DOHH2 (cell line): ENCODE measurements around the gene CHCHD6.

Experiments used
- H3F3A ChIP-seq: fragments of 200-600 bp; sonication (generic), shearing (Covaris generic); 2 replicates; pipeline ENCODE4 v1.6.0; 2016; ENCODE audit warnings: antibody characterized with exemption, mild to moderate bottlenecking; ENCODE audit not compliant: control insufficient read depth, insufficient read depth
- H3K27ac ChIP-seq: fragments of 200-600 bp; sonication (generic); 2 replicates; pipeline ENCODE4 v1.5.1; 2014; ENCODE audit warnings: low read depth, mild to moderate bottlenecking, low read length, moderate library complexity
- H3K27me3 ChIP-seq: fragments of 200-600 bp; sonication (generic); 2 replicates; pipeline ENCODE4 v1.6.1; 2014; ENCODE audit warnings: mild to moderate bottlenecking, low read length, mixed read lengths; ENCODE audit not compliant: control insufficient read depth
- H3K36me3 ChIP-seq: fragments of 200-600 bp; sonication (generic); 2 replicates; pipeline ENCODE4 v1.6.1; 2014; ENCODE audit warnings: mild to moderate bottlenecking, low read length, moderate library complexity, mixed read lengths; ENCODE audit not compliant: control insufficient read depth
- H3K4me1 ChIP-seq: fragments of 200-600 bp; sonication (generic); 2 replicates; pipeline ENCODE4 v1.6.1; 2014; ENCODE audit warnings: mild to moderate bottlenecking, low read length, mixed read lengths; ENCODE audit not compliant: control insufficient read depth
- H3K4me2 ChIP-seq: fragments of 200-600 bp; sonication (generic); 2 replicates; pipeline ENCODE4 v1.6.0; 2014; ENCODE audit warnings: mild to moderate bottlenecking, low read length, moderate library complexity
- H3K4me3 ChIP-seq: fragments of 200-600 bp; sonication (generic); 2 replicates; pipeline ENCODE4 v1.5.1; 2014; ENCODE audit warnings: mild to moderate bottlenecking, low read length, mixed read lengths
- H3K79me2 ChIP-seq: fragments of 200-600 bp; sonication (generic); 2 replicates; pipeline ENCODE4 v1.6.1; 2014; ENCODE audit warnings: mild to moderate bottlenecking, low read length, mixed read lengths; ENCODE audit not compliant: control insufficient read depth
- H3K9me2 ChIP-seq: fragments of 200-600 bp; sonication (generic); replicated peaks from 2 replicates; pipeline ENCODE4 v1.6.1; 2014; ENCODE audit warnings: mild to moderate bottlenecking, low read length, mixed read lengths; ENCODE audit not compliant: control insufficient read depth
- H3K9me3 ChIP-seq: fragments of 200-600 bp; sonication (generic); 2 replicates; pipeline ENCODE4 v1.6.1; 2014; ENCODE audit warnings: antibody characterized with exemption, low read length, mixed read lengths; ENCODE audit not compliant: control insufficient read depth, insufficient read depth
- H4K20me1 ChIP-seq: fragments of 200-600 bp; sonication (generic); 2 replicates; pipeline ENCODE4 v1.6.0; 2014; ENCODE audit warnings: low read depth, mild to moderate bottlenecking, antibody characterized with exemption, low read length, moderate library complexity; ENCODE audit not compliant: control insufficient read depth, insufficient read depth
- CTCF ChIP-seq: fragments of 200-600 bp; sonication (generic); IDR thresholded peaks from one replicate; pipeline ENCODE4 v1.5.1; 2014; ENCODE audit warnings: antibody characterized with exemption, mild to moderate bottlenecking, low read depth, low read length; ENCODE audit not compliant: poor library complexity, severe bottlenecking
- EZH2phosphoT487 ChIP-seq: fragments of 200-600 bp; sonication (generic); IDR thresholded peaks from 2 replicates; pipeline ENCODE4 v1.6.1; 2017; ENCODE audit warnings: borderline replicate concordance, mild to moderate bottlenecking, antibody characterized with exemption, low read length, moderate library complexity, mixed read lengths

The CHCHD6 gene

GRCh38 chr3:126749547-126749875, 45.5 kb downstream of the CHCHD6 start:
- no peak overlapping the region for H3K4me2 ChIP-seq
- no peaks in the 10 kb centered on the region for H3K9me3 ChIP-seq
- no peak for TF ChIP-seq CTCF
- no peak for TF ChIP-seq EZH2phosphoT487
- no peaks in the 10 kb centered on the region for H3K9me2 ChIP-seq
- no peaks in the 10 kb centered on the region for H3K4me1 ChIP-seq
- H3F3A ChIP-seq = no peaks in the 10 kb centered on the region
- no peaks in the 10 kb centered on the region for H3K27me3 ChIP-seq
- no peak overlapping the region for H3K4me3 ChIP-seq
- no peaks in the 10 kb centered on the region for H3K36me3 ChIP-seq
- no peaks in the 10 kb centered on the region for H3K79me2 ChIP-seq
- peaks cover 7% of the 10 kb centered on the region; the same call in 1 of the 2 replicates for H4K20me1 ChIP-seq
- H3K27ac ChIP-seq = no peak overlapping the region

- H3K4me1 ChIP-seq = no peaks in the 10 kb centered on the region
- H3K9me2 ChIP-seq = no peaks in the 10 kb centered on the region
- H3K27me3 ChIP-seq = no peaks in the 10 kb centered on the region
- H4K20me1 ChIP-seq = peaks cover 7% of the 10 kb centered on the region
- H3K4me3 ChIP-seq = no peak overlapping the region
- H3K36me3 ChIP-seq = no peaks in the 10 kb centered on the region
- H3K4me2 ChIP-seq = no peak overlapping the region
- TF ChIP-seq EZH2phosphoT487 (no peak), CTCF (no peak)
- H3K79me2 ChIP-seq = no peaks in the 10 kb centered on the region
- H3K9me3 ChIP-seq = no peaks in the 10 kb centered on the region
- H3K27ac ChIP-seq = no peak overlapping the region
- H3F3A ChIP-seq = no peaks in the 10 kb centered on the region
These were observed 46.1 kb downstream of the CHCHD6 start for GRCh38 chr3:126749931-126750755.

GRCh38 chr3:126750756-126751121, 46.7 kb downstream of the CHCHD6 start:
- H3F3A ChIP-seq = no peaks in the 10 kb centered on the region
- H3K4me2 ChIP-seq = no peak overlapping the region

More at GRCh38 chr3:126750756-126751121, 46.7 kb downstream of the CHCHD6 start:
- Histone ChIP-seq H3K27ac (no peak overlapping the region), H3K4me1 (no peaks in the 10 kb centered on the region), H3K79me2 (no peaks in the 10 kb centered on the region), H3K9me3 (no peaks in the 10 kb centered on the region), H3K36me3 (no peaks in the 10 kb centered on the region), H3K4me3 (no peak overlapping the region), H3K27me3 (no peaks in the 10 kb centered on the region), H3K9me2 (no peaks in the 10 kb centered on the region), H4K20me1 (peaks cover 7% of the 10 kb centered on the region)
- TF ChIP-seq CTCF = no peak
- TF ChIP-seq EZH2phosphoT487 = no peak
